ENCODE data around the gene VPS11.
"Not testable (repeated sequence)": the region's sequence is repeated elsewhere in the genome, so short reads cannot be mapped to it uniquely, and the experiment has no call there.

Gene VPS11

GRCh38 chr11:119056421-119056999, 11.1 kb upstream of the VPS11 start:
- TF ChIP-seq, protein P1, sequence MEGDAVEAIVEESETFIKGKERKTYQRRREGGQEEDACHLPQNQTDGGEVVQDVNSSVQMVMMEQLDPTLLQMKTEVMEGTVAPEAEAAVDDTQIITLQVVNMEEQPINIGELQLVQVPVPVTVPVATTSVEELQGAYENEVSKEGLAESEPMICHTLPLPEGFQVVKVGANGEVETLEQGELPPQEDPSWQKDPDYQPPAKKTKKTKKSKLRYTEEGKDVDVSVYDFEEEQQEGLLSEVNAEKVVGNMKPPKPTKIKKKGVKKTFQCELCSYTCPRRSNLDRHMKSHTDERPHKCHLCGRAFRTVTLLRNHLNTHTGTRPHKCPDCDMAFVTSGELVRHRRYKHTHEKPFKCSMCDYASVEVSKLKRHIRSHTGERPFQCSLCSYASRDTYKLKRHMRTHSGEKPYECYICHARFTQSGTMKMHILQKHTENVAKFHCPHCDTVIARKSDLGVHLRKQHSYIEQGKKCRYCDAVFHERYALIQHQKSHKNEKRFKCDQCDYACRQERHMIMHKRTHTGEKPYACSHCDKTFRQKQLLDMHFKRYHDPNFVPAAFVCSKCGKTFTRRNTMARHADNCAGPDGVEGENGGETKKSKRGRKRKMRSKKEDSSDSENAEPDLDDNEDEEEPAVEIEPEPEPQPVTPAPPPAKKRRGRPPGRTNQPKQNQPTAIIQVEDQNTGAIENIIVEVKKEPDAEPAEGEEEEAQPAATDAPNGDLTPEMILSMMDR (IDR thresholded peaks at IDR 0.05; ENCODE audit: low read length, missing control alignments), result no peak
- DNase-seq (ENCODE audit: low read depth), result no peak
- H3K4me3 ChIP-seq (replicated peaks; ENCODE audit: low read depth, low read length), result peak overlapping the region; percentile 79

DNA sequence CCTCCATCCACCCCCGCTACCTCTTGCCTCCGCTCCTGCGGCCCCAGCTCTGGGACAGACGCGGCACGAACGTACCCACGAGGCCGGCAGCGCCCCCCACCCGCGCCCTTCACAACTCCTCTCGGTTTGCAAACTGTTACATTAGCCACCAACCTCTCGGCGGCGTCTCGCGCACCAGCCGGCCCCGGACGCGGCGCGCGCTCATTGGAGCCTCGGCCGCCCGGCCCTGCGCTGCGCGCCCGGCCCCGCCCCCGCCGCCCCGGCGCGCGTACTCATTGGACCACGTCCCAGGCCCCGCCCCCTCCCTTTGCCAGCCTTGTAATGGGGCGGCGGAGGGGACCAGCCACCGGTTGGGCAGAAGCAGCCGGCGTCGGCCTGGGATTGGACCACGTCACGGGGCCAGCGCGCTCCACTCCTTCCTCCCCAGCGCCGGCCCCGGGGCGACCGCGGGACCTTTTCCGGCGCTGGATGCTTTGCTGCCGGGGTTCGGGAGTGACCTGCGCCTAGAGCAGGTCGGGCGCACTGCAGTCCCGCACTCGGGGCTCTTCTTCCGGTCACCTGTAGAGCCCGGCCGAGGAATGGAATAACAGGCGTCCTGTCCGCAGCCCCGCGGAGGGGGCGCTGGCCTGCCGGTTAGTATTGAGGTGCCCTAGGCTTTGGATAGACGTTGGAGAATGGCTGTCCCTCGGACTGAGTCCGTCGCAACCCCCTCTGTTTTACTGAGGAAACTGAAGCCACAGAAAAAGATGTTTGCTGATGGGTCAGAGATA, 10.4 kb upstream of the VPS11 start, which contains the start of gene HYOU1:
TSS of gene HYOU1 (minus strand) at position 206 of the 770 bp plus-strand sequence. CDS start 1,045 bp downstream, outside the sequence.
- TF ChIP-seq, protein P1 (IDR thresholded peaks at IDR 0.05; ENCODE audit: low read length, missing control alignments), result peak; percentile 29

GRCh38 chr11:119059128-119059527, 8.5 kb upstream of the VPS11 start:
- not testable (repeated sequence) for H3K4me3 ChIP-seq (replicated peaks; ENCODE audit: low read depth, low read length); DNase-seq (ENCODE audit: low read depth)

More for the DNA sequence above, 10.4 kb upstream of the VPS11 start, which contains the start of gene HYOU1:
- peak; percentile 95 for DNase-seq (ENCODE audit: low read depth)
- peak within 1 kb of the TSS; percentile 82 for H3K4me3 ChIP-seq (replicated peaks; ENCODE audit: low read depth, low read length)

DNA sequence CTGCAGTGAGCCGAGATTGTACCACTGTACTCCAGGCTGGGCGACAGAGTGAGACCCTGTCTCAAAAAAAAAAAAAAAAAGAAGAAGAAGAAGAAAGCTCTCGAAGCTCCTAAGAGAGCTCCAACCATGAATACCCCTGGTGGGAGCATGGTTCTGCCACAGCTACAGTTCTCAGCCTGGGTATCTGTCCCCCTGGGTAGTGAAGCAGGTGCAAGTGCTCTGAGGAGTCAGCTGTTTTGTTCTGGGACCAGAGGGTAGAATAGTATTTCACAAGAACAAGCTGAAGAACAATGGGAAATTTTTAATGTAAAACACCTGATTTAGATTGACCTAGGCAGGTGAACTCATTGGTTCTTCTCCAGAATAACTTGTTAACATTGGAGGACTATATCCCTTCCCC, 6.4 kb upstream of the VPS11 start:
- TF ChIP-seq, protein P1 (IDR thresholded peaks at IDR 0.05; ENCODE audit: low read length, missing control alignments), result no peak

DNA sequence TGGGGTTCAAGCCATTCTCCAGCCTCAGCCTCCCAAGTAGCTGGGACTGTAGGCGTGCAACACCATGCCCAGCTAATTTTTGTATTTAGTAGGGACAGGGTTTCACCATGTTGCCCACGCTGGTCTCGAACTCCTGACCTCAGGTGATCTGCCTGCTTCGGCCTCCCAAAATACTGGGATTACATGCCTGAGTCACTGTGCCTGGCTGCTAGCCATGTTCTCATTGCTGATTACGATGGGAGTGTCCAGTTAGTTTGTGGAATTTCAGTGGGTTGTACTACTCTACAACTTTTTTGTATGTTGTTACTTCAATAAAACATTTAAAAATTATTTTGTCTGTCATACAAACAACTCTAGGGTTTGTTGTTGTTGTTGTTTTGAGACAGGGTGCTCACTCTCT, 4.8 kb upstream of the VPS11 start:
- H3K4me3 ChIP-seq (replicated peaks; ENCODE audit: low read depth, low read length), result no peak overlapping the region
- TF ChIP-seq, protein P1 (IDR thresholded peaks at IDR 0.05; ENCODE audit: low read length, missing control alignments), result no peak
- DNase-seq (ENCODE audit: low read depth), result peak; percentile 77

More for the DNA sequence above, 6.4 kb upstream of the VPS11 start:
- H3K4me3 ChIP-seq (replicated peaks; ENCODE audit: low read depth, low read length), result no peak overlapping the region
- DNase-seq (ENCODE audit: low read depth), result no peak

- peak; percentile 54 for DNase-seq (ENCODE audit: low read depth)
- TF ChIP-seq, protein P1 (IDR thresholded peaks at IDR 0.05; ENCODE audit: low read length, missing control alignments), result peak; percentile 55
- no peak overlapping the region for H3K4me3 ChIP-seq (replicated peaks; ENCODE audit: low read depth, low read length)
Measured at GRCh38 chr11:119065369-119065768, 2.2 kb upstream of the VPS11 start.

DNA sequence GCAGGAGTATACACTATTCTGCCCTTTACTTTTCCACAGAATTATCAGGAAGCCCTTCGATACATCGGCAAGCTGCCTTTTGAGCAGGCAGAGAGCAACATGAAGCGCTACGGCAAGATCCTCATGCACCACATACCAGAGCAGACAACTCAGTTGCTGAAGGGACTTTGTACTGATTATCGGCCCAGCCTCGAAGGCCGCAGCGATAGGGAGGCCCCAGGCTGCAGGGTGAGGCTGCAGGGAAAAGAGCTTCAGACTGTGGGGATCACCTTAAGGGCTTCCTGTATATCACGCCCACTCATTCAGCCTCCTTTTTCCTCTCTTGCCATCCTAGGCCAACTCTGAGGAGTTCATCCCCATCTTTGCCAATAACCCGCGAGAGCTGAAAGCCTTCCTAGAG, 10.2 kb downstream of the VPS11 start:
- no peak overlapping the region for H3K4me3 ChIP-seq (replicated peaks; ENCODE audit: low read depth, low read length)
- TF ChIP-seq, protein P1 (IDR thresholded peaks at IDR 0.05; ENCODE audit: low read length, missing control alignments), result no peak
- DNase-seq (ENCODE audit: low read depth), result no peak

All from fibroblast of pulmonary artery (primary cell).